ENCODE results near the gene TET1.

DNA sequence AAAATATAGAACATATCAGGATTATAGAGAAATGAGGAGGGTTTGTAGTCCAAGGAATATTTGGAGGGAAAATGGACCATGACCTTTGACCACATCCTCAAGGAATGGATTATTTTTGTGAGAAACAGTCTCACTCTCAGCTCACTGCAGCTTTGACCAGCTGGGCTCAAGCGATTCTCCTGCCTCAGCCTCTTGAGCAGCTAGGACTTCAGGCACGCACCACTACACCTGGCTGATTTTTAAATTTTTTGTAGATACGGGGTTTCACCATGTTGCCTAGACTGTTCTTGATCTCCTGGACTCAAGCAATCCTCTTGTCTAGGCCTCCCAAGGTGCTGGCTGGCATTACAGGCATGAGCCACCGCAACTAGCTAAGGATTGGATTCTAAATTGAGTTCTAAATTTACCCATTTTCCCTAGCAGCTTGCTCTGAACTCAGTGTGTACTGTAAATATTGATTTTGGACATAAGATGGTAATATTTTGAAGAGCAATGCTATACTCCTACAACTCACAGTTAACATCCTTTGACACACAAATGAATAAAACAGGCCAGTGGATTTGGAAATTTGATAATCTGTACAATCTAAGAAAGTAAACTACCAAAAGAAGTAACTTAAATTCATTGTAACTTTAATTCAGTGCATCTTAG lies 73.8 kb downstream of the TET1 start:
- TF ChIP-seq, protein P1, sequence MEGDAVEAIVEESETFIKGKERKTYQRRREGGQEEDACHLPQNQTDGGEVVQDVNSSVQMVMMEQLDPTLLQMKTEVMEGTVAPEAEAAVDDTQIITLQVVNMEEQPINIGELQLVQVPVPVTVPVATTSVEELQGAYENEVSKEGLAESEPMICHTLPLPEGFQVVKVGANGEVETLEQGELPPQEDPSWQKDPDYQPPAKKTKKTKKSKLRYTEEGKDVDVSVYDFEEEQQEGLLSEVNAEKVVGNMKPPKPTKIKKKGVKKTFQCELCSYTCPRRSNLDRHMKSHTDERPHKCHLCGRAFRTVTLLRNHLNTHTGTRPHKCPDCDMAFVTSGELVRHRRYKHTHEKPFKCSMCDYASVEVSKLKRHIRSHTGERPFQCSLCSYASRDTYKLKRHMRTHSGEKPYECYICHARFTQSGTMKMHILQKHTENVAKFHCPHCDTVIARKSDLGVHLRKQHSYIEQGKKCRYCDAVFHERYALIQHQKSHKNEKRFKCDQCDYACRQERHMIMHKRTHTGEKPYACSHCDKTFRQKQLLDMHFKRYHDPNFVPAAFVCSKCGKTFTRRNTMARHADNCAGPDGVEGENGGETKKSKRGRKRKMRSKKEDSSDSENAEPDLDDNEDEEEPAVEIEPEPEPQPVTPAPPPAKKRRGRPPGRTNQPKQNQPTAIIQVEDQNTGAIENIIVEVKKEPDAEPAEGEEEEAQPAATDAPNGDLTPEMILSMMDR (IDR thresholded peaks at IDR 0.05) = no peak
- TF ChIP-seq POLR2AphosphoS5 (IDR thresholded peaks at IDR 0.05) = peak; percentile 49
